KMS-11 (cell line): ENCODE data around the gene SNRPA.
A peak's percentile ranks its signal among the peaks of the same experiment; 100 is the strongest.
"Not testable (repeated sequence)": the region's sequence is repeated elsewhere in the genome, so short reads cannot be mapped to it uniquely, and the experiment has no call there.

Source experiments
- H2AFZ ChIP-seq: fragments of 200-600 bp; sonication (generic); 2 replicates; pipeline ENCODE4 v1.6.1; 2016; ENCODE audit warnings: antibody characterized with exemption, mixed run types, low read depth
- H3K27ac ChIP-seq: fragments of 200-600 bp; sonication (generic); 2 replicates; pipeline ENCODE4 v1.6.1; 2016; ENCODE audit warnings: mild to moderate bottlenecking, mixed run types
- H3K27me3 ChIP-seq: fragments of 200-600 bp; sonication (generic); 2 replicates; pipeline ENCODE4 v1.6.1; 2017; ENCODE audit warnings: mild to moderate bottlenecking, low read depth, mixed run types, moderate library complexity; ENCODE audit not compliant: insufficient read depth
- H3K36me3 ChIP-seq: fragments of 200-600 bp; sonication (generic); 2 replicates; pipeline ENCODE4 v1.6.1; 2017; ENCODE audit warnings: mild to moderate bottlenecking, mixed run types; ENCODE audit not compliant: insufficient read depth
- H3K4me1 ChIP-seq: fragments of 200-600 bp; sonication (generic); 2 replicates; pipeline ENCODE4 v1.6.1; 2016; ENCODE audit warnings: mild to moderate bottlenecking, low read depth, mixed run types; ENCODE audit not compliant: poor library complexity, severe bottlenecking
- H3K4me2 ChIP-seq: fragments of 200-600 bp; sonication (generic); 2 replicates; pipeline ENCODE4 v1.7.0; 2016; ENCODE audit warnings: mild to moderate bottlenecking, mixed run types
- H3K4me3 ChIP-seq: fragments of 200-600 bp; sonication (generic); IDR thresholded peaks from 2 replicates; pipeline ENCODE4 v1.6.1; 2017; ENCODE audit warnings: low read depth, low read length, mixed read lengths; ENCODE audit not compliant: insufficient read depth
- H3K79me2 ChIP-seq: fragments of 200-600 bp; sonication (generic); 2 replicates; pipeline ENCODE4 v1.6.1; 2016; ENCODE audit warnings: low read depth, mixed run types; ENCODE audit not compliant: insufficient read depth
- H3K9ac ChIP-seq: fragments of 200-600 bp; sonication (generic); 2 replicates; pipeline ENCODE4 v1.6.1; 2016; ENCODE audit warnings: mild to moderate bottlenecking, mixed run types
- H4K20me1 ChIP-seq: fragments of 200-600 bp; sonication (generic); 2 replicates; pipeline ENCODE4 v1.6.1; 2016; ENCODE audit warnings: mild to moderate bottlenecking, mixed run types; ENCODE audit not compliant: insufficient read depth
- TF ChIP-seq, protein P1 (sequence below): fragments of 200-600 bp; sonication (generic); conservative IDR thresholded peaks from 2 replicates; pipeline ENCODE4 v1.6.1; 2017; ENCODE audit warnings: low read depth, mild to moderate bottlenecking, antibody characterized with exemption, low read length, moderate library complexity, mixed read lengths

Gene SNRPA

DNA sequence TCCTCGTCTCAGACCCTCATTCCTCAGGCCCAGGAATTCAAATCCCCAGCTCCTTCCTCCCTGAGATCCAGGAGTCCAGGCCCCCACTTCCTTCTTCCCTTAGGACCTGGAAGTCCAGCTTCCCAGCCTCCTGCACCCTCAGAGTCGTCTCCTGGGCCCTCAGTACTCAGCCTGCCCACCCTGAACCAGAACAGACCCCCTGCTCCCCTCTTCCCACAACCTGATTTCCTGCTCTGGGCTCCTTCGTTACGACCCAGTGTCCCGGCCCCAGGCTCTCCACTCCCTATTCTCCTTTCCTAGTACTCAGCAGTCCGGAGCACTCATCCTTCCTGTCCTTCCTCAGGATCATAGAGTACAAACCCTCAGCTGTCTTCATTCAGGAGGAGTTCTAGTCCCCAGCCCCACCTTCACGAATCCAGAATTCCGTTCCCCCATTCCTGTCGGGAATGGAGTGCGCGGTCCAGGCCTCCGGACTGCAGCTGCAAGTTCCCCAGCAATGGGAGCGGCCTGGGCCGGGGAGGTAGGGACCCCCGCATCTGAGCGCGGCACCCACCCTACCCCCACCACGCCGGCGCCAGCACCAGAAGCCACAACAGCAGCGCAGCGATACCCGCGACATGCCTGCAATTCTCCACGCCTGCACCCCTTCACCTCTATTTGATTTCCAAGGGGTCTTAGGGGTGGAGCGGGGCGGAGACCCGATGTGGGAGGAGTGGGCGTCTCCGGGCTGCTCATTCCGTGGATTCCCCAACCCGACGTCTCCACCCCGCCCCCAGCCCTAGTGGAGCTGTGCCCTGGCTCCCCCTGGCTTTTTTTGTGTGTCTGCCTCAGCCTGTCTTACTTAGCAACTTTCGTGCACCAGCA lies 60.7 kb downstream of the SNRPA start:
- TF ChIP-seq, protein P1, sequence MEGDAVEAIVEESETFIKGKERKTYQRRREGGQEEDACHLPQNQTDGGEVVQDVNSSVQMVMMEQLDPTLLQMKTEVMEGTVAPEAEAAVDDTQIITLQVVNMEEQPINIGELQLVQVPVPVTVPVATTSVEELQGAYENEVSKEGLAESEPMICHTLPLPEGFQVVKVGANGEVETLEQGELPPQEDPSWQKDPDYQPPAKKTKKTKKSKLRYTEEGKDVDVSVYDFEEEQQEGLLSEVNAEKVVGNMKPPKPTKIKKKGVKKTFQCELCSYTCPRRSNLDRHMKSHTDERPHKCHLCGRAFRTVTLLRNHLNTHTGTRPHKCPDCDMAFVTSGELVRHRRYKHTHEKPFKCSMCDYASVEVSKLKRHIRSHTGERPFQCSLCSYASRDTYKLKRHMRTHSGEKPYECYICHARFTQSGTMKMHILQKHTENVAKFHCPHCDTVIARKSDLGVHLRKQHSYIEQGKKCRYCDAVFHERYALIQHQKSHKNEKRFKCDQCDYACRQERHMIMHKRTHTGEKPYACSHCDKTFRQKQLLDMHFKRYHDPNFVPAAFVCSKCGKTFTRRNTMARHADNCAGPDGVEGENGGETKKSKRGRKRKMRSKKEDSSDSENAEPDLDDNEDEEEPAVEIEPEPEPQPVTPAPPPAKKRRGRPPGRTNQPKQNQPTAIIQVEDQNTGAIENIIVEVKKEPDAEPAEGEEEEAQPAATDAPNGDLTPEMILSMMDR = no peak
- peaks cover 6% of the 10 kb centered on the region for H3K4me1 ChIP-seq
- peaks cover 6% of the 10 kb centered on the region; the same call in 1 of the 2 replicates for H3K27me3 ChIP-seq
- H3K9ac ChIP-seq = peak overlapping the region; percentile 22; the same call in 1 of the 2 replicates
- no peaks in the 10 kb centered on the region for H3K36me3 ChIP-seq
- H3K27ac ChIP-seq = no peak overlapping the region
- no peak overlapping the region for H3K4me3 ChIP-seq
- H2AFZ ChIP-seq = peak overlapping the region; percentile 71
- no peaks in the 10 kb centered on the region for H3K79me2 ChIP-seq
- H4K20me1 ChIP-seq = no peaks in the 10 kb centered on the region
- H3K4me2 ChIP-seq = peak overlapping the region; percentile 37; the same call in 1 of the 2 replicates

DNA sequence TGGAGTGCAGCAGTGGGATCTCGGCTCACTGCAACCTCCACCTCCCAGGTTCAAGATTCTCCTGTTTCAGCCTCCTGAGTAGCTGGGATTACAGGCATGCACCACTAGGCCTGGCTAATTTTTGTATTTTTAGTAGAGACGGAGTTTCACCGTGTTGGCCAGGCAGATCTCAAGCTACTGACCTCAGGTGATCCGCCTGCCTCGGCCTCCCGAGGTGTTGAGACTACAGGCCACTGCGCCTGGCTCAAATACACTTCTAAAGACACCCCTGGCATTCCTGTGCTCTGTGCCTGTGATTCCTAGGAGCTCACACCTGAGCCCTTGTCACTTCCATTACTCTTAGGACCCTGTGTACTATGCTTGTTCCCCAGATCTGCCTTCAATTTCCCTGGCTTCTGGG lies 61.6 kb downstream of the SNRPA start:
- not testable (repeated sequence) for H3K4me2 ChIP-seq, H3K27me3 ChIP-seq, H3K9ac ChIP-seq, H3K36me3 ChIP-seq, H3K4me1 ChIP-seq, H3K27ac ChIP-seq, H3K4me3 ChIP-seq, H4K20me1 ChIP-seq, H2AFZ ChIP-seq, H3K79me2 ChIP-seq

DNA sequence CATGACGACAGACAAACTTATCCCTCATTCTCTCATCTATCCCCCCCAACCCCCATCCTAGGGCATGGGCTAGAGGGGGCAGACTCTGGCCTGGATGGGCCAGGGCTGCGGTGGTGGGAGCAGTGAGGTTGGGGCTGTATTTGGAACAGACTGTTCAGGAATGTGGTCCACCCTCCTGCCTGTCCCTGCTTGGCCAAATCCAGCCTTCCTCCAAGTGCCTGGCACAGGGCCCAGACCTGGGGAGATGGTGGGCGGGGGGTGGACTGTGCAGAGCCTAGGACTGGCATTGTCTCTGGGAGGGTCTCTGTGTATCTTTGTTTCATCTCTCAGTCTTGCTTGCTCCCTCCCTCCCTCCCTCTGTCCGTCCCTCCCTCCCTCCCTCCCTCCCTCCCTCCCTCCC lies 62.2 kb downstream of the SNRPA start:
- Histone ChIP-seq H3K27ac (no peak overlapping the region), H3K79me2 (no peaks in the 10 kb centered on the region), H2AFZ (no peak overlapping the region), H4K20me1 (no peaks in the 10 kb centered on the region), H3K4me3 (no peak overlapping the region), H3K4me2 (no peak overlapping the region), H3K27me3 (peaks cover 6% of the 10 kb centered on the region; the same call in 1 of the 2 replicates), H3K9ac (no peak overlapping the region), H3K36me3 (no peaks in the 10 kb centered on the region), H3K4me1 (peaks cover 12% of the 10 kb centered on the region)
- TF ChIP-seq, protein P1 = no peak
